ENCODE data around the gene ZNF598. TPM values are rescaled to one million over a fixed set of nuclear protein-coding genes. Genes with fewer than 3 reads are reported as not detected.

Gene ZNF598
- total and polyA plus RNA-seq, 2 of the 13 experiments (the other 11 are each of a cell fraction or from before 2014, with no cell fraction given): 13.5 to 14.2 TPM

DNA sequence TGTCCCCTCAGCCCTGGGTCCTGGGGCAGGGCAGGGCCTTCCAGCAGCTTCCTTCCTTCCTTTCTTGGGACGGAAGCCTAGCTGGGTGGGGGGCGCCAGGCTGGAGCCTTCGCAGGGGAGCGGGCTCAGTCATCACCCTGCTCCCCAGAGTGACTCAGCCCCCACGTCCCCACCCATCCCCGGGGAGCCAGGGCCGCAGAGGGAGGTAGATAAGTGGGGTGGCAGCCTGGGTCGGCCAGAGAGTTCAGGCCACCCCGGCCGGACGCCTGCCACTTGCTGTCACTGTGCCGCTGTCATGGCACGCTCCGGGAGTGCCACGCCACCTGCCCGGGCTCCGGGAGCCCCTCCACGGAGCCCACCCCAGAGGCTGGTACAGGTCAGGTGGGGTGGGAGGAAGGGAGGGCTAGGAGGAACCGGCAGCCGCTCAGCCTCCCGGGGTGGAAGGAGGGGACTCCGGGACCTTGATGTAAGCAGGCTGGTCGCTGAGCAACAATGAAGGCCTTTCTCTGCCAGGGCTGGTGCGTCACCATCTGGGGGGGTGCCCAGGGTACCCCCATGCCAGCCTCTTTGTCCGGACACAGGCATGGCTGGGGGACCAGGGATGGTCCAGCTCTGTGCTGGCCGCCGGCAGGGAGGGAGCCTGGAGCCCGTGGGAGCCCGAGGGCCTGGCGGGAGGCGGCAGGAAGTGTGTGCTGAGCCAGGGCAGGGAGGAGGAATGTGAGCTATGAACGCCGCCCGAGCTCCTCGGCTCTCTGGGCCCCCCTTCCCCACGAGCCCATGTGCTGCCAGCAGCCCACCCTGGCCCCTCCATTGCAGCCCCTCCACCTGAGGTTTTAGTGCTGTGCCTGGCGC lies 23.7 kb upstream of the ZNF598 start (continued):
- TF ChIP-seq ZSCAN25 (CRISPR knock-in tag; IDR thresholded peaks at IDR 0.05): 0 out of 2 replicates have a peak, but pooled peaks have one; percentile 26
- TF ChIP-seq KDM3A (CRISPR knock-in tag; IDR thresholded peaks at IDR 0.05; ENCODE audit: low read depth): 0 out of 2 replicates have a peak, but pooled peaks have one; percentile 47
- TF ChIP-seq ZBTB7A (CRISPR knock-in tag; IDR thresholded peaks at IDR 0.05): no peak
- TF ChIP-seq, protein P1, sequence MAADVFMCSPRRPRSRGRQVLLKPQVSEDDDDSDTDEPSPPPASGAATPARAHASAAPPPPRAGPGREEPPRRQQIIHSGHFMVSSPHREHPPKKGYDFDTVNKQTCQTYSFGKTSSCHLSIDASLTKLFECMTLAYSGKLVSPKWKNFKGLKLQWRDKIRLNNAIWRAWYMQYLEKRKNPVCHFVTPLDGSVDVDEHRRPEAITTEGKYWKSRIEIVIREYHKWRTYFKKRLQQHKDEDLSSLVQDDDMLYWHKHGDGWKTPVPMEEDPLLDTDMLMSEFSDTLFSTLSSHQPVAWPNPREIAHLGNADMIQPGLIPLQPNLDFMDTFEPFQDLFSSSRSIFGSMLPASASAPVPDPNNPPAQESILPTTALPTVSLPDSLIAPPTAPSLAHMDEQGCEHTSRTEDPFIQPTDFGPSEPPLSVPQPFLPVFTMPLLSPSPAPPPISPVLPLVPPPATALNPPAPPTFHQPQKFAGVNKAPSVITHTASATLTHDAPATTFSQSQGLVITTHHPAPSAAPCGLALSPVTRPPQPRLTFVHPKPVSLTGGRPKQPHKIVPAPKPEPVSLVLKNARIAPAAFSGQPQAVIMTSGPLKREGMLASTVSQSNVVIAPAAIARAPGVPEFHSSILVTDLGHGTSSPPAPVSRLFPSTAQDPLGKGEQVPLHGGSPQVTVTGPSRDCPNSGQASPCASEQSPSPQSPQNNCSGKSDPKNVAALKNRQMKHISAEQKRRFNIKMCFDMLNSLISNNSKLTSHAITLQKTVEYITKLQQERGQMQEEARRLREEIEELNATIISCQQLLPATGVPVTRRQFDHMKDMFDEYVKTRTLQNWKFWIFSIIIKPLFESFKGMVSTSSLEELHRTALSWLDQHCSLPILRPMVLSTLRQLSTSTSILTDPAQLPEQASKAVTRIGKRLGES (CRISPR knock-in tag; IDR thresholded peaks at IDR 0.05; ENCODE audit: borderline replicate concordance): no peak
- no peak for TF ChIP-seq RFX5 (IDR thresholded peaks at IDR 0.05; ENCODE audit: low read depth, low read length)
- TF ChIP-seq, protein P2, sequence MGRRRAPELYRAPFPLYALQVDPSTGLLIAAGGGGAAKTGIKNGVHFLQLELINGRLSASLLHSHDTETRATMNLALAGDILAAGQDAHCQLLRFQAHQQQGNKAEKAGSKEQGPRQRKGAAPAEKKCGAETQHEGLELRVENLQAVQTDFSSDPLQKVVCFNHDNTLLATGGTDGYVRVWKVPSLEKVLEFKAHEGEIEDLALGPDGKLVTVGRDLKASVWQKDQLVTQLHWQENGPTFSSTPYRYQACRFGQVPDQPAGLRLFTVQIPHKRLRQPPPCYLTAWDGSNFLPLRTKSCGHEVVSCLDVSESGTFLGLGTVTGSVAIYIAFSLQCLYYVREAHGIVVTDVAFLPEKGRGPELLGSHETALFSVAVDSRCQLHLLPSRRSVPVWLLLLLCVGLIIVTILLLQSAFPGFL (CRISPR knock-in tag; IDR thresholded peaks at IDR 0.05): no peak
- TF ChIP-seq, protein P3, sequence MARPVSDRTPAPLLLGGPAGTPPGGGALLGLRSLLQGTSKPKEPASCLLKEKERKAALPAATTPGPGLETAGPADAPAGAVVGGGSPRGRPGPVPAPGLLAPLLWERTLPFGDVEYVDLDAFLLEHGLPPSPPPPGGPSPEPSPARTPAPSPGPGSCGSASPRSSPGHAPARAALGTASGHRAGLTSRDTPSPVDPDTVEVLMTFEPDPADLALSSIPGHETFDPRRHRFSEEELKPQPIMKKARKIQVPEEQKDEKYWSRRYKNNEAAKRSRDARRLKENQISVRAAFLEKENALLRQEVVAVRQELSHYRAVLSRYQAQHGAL (CRISPR knock-in tag; IDR thresholded peaks at IDR 0.05; ENCODE audit: not compliant biosample characterization): no peak
- no peak for TF ChIP-seq SP2 (CRISPR knock-in tag; IDR thresholded peaks at IDR 0.05)
- peak; percentile 63 for TF ChIP-seq RBM39 (IDR thresholded peaks at IDR 0.05; ENCODE audit: low read depth, low read length, poor library complexity, severe bottlenecking)
- TF ChIP-seq, protein P4, sequence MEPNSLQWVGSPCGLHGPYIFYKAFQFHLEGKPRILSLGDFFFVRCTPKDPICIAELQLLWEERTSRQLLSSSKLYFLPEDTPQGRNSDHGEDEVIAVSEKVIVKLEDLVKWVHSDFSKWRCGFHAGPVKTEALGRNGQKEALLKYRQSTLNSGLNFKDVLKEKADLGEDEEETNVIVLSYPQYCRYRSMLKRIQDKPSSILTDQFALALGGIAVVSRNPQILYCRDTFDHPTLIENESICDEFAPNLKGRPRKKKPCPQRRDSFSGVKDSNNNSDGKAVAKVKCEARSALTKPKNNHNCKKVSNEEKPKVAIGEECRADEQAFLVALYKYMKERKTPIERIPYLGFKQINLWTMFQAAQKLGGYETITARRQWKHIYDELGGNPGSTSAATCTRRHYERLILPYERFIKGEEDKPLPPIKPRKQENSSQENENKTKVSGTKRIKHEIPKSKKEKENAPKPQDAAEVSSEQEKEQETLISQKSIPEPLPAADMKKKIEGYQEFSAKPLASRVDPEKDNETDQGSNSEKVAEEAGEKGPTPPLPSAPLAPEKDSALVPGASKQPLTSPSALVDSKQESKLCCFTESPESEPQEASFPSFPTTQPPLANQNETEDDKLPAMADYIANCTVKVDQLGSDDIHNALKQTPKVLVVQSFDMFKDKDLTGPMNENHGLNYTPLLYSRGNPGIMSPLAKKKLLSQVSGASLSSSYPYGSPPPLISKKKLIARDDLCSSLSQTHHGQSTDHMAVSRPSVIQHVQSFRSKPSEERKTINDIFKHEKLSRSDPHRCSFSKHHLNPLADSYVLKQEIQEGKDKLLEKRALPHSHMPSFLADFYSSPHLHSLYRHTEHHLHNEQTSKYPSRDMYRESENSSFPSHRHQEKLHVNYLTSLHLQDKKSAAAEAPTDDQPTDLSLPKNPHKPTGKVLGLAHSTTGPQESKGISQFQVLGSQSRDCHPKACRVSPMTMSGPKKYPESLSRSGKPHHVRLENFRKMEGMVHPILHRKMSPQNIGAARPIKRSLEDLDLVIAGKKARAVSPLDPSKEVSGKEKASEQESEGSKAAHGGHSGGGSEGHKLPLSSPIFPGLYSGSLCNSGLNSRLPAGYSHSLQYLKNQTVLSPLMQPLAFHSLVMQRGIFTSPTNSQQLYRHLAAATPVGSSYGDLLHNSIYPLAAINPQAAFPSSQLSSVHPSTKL (CRISPR knock-in tag; IDR thresholded peaks at IDR 0.05): 0 out of 2 replicates have a peak, but pooled peaks have one; percentile 11
- TF ChIP-seq SAP130 (CRISPR knock-in tag; IDR thresholded peaks at IDR 0.05; ENCODE audit: low read depth): 0 out of 2 replicates have a peak, but pooled peaks have one; percentile 44
- no peak for TF ChIP-seq MTF1 (CRISPR knock-in tag; IDR thresholded peaks at IDR 0.05)
- TF ChIP-seq POLR2AphosphoS2 (IDR thresholded peaks at IDR 0.05; ENCODE audit: low read depth, low read length): no peak
- TF ChIP-seq, protein P5, sequence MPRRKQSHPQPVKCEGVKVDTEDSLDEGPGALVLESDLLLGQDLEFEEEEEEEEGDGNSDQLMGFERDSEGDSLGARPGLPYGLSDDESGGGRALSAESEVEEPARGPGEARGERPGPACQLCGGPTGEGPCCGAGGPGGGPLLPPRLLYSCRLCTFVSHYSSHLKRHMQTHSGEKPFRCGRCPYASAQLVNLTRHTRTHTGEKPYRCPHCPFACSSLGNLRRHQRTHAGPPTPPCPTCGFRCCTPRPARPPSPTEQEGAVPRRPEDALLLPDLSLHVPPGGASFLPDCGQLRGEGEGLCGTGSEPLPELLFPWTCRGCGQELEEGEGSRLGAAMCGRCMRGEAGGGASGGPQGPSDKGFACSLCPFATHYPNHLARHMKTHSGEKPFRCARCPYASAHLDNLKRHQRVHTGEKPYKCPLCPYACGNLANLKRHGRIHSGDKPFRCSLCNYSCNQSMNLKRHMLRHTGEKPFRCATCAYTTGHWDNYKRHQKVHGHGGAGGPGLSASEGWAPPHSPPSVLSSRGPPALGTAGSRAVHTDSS (CRISPR knock-in tag; conservative IDR thresholded peaks at IDR 0.05): no peak
- TF ChIP-seq ELF4 (CRISPR knock-in tag; IDR thresholded peaks at IDR 0.05; ENCODE audit: borderline replicate concordance): no peak

All from HepG2 (cell line).